Immature natural killer cell (primary cell): Measurements from ENCODE around the gene ASCL2. TPM values are rescaled to one million over a fixed set of nuclear protein-coding genes. Genes with fewer than 3 reads are reported as not detected.

Experiments used
- DNase-seq, 3 donors: peaks; one replicate each; pipeline ENCODE4 v3.0.0; 2022; ENCODE audit warnings: mixed read lengths in 1 of 3
- H3K27ac Mint-ChIP-seq, 6 donors: one replicate each; pipeline ENCODE4 v1.8.0; 2020; ENCODE audit warnings: mixed read lengths in 6 of 6, mild to moderate bottlenecking in 5 of 6, inconsistent platforms in 4 of 6, moderate library complexity in 3 of 6
- H3K27me3 Mint-ChIP-seq, 3 donors: one replicate each; pipeline ENCODE4 v1.8.0; 2020 to 2021; ENCODE audit warnings: low read depth in 3 of 3, mild to moderate bottlenecking in 3 of 3, mixed read lengths in 3 of 3, moderate library complexity in 3 of 3, inconsistent platforms in 1 of 3
- H3K36me3 Mint-ChIP-seq, 3 donors: one replicate each; pipeline ENCODE4 v1.8.0; 2020; ENCODE audit warnings: mixed read lengths in 3 of 3, inconsistent platforms in 2 of 3, mild to moderate bottlenecking in 2 of 3
- H3K4me1 Mint-ChIP-seq, 2 donors: one replicate each; pipeline ENCODE4 v1.8.0; 2020; ENCODE audit warnings: inconsistent platforms in 2 of 2, mild to moderate bottlenecking in 2 of 2, mixed read lengths in 2 of 2, moderate library complexity in 1 of 2
- H3K4me3 Mint-ChIP-seq, 5 donors: one replicate each; pipeline ENCODE4 v1.8.0; 2020; ENCODE audit warnings: mild to moderate bottlenecking in 5 of 5, mixed read lengths in 5 of 5, inconsistent platforms in 3 of 5, moderate library complexity in 3 of 5
- H3K9me3 Mint-ChIP-seq, 6 donors: one replicate each; pipeline ENCODE4 v1.8.0; 2020; ENCODE audit warnings: mild to moderate bottlenecking in 6 of 6, mixed read lengths in 6 of 6, inconsistent platforms in 4 of 6, moderate library complexity in 3 of 6
- polyA plus RNA-seq, 3 donors: library from polyadenylated mRNA; unstranded; fragments of 300-500 nt; fragmentation: Illumina TruSeq; gene quantifications; one replicate each; pipeline ENCODE4 v1.2.3, GENCODE V29; 2021

The ASCL2 gene
- polyA plus RNA-seq, 3 donors from 2014 or later: 9.7 to 60.0 (median 18.2) TPM

- DNase-seq: peak; percentile 52 to 56 (median 54)
- Mint-ChIP-seq H3K36me3 (peaks cover 0 to 7% (median 0%) of the 10 kb centered on the region in 3 donors), H3K4me1 (peaks cover 40 to 48% of the 10 kb centered on the region in 2 donors), H3K9me3 (no peaks in the 10 kb centered on the region), H3K4me3 (peak overlapping the region; percentile 86 to 95 (median 91)), H3K27me3 (peaks cover 2 to 11% (median 3%) of the 10 kb centered on the region in 3 donors), H3K27ac (peak overlapping the region; percentile 80 to 96 (median 94))
Observed at GRCh38 chr11:2305788-2306451, 35.5 kb upstream of the ASCL2 start.

DNA sequence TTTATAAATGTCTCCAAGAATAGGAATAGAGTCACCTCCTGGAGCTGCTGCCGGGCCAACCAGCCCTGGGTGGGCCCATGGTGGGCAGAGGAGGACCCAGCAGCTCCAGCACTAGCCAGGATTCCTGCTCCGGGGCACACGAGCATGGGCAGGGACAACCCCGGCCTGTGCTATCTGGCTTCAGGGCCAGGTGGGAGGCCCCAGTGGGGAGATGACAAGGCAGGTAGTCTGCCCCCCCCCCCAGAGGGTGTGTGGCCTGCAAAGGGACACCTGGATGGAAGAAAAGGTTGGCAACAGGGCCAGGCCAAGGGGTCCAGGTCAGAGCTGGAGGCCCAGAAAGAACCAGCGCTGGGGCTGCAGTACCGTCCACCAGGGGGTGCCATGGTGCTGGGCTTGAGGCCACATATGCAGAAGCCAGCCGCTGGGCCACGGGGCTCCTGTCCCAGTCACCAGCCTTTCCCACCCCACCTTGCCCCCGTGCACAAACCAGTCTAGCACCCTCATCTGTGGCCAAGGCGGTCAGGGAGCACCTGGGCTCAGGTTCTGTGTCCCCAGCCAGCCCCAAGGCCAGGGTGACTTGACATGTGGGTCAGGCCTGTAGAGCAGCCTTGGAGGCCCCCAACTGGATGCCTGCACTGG is 34.9 kb upstream of the ASCL2 start:
- peak; percentile 79 to 82 (median 81) for DNase-seq
- H3K36me3 Mint-ChIP-seq: peaks cover 0 to 7% (median 0%) of the 10 kb centered on the region in 3 donors
- H3K27me3 Mint-ChIP-seq: peaks cover 2 to 11% (median 3%) of the 10 kb centered on the region in 3 donors
- H3K4me1 Mint-ChIP-seq: peaks cover 40 to 53% of the 10 kb centered on the region in 2 donors
- peak overlapping the region; percentile 80 to 96 (median 94) for H3K27ac Mint-ChIP-seq
- H3K4me3 Mint-ChIP-seq: peak overlapping the region; percentile 86 to 95 (median 91)
- H3K9me3 Mint-ChIP-seq: no peaks in the 10 kb centered on the region

DNA sequence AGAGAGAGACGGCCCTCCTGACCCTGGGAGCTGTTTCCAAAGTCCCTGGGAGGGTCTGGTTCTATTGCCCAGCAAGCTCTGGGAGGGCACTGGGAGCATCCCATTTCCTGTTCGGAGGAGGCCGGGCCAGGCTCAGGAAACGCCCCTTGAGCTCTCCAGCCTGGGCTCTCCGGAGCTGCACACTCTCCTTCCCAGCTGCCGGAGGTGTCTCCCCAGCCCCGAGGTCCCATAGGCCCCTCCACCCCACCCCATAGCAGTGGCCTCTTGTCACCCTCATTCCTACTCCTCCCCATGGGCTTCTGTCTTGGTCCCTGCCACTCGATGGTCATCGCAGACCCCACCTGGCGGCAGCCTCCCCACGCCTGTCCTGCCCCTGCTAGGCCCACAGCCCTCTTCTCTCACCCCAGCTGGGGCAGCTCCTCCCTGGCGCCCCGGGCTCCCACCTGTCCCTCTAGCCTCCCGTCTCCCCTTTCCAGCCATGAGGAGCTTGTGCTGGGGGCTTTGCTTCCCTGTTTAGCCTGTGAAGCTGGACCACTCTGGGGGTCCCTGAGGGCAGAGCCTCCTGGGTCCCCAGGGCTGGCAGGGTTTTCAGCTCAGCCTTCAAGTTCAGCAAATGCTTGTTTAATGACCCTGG is 34.2 kb upstream of the ASCL2 start:
- Mint-ChIP-seq H3K27ac (peak overlapping the region; percentile 79 to 96 (median 86)), H3K4me3 (peak overlapping the region; percentile 87 to 97 (median 92)), H3K4me1 (peaks cover 43 to 54% of the 10 kb centered on the region in 2 donors), H3K36me3 (peaks cover 0 to 7% (median 0%) of the 10 kb centered on the region in 3 donors), H3K9me3 (no peaks in the 10 kb centered on the region), H3K27me3 (peaks cover 2 to 11% (median 3%) of the 10 kb centered on the region in 3 donors)
- no peak for DNase-seq

DNA sequence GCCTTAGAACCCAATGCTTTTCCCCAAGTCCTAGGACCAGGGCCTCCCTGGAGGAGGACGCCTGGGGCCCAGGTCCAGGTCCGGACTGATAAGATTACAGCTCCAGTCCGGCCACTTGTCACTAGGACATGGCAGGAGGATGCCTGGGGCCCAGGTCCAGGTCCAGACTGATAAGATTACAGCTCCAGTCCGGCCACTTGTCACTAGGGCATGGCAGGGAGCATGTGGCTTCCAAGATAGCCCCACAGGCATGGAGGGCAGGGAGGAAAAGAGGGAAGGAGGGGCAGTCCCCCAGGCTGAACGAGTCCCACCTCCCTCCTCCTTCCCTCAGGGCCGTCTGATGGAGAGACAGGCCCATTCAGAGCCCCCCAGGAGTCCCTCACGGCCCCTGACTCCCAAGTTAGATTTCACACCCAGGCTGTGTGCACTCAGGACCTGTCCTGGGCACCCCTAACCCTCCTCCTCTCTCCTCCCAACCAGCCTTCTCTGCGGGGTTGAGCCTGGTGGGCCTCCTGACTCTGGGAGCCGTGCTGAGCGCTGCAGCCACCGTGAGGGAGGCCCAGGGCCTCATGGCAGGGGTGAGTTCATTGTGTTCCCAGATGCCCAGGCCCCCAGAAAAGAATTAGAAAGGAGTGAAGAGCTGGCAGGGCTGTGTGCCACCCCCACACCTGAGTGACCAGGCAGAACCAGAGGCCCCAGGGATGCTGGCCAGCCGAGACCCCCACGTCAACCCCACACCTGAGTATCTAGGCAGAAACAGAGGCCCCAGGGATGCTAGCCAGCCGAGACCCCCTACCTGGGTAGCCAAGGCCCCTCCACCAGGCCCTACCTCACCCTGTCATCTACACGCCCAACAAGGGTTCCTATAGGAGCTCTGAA is 33.5 kb upstream of the ASCL2 start:
- Mint-ChIP-seq H3K4me1 (peaks cover 50 to 61% of the 10 kb centered on the region in 2 donors), H3K36me3 (peaks cover 0 to 7% (median 0%) of the 10 kb centered on the region in 3 donors), H3K9me3 (no peaks in the 10 kb centered on the region), H3K4me3 (peak overlapping the region; percentile 91 to 97 (median 94)), H3K27me3 (peaks cover 2 to 11% (median 3%) of the 10 kb centered on the region in 3 donors), H3K27ac (peak overlapping the region; percentile 74 to 96 (median 86))
- DNase-seq: no peak

DNA sequence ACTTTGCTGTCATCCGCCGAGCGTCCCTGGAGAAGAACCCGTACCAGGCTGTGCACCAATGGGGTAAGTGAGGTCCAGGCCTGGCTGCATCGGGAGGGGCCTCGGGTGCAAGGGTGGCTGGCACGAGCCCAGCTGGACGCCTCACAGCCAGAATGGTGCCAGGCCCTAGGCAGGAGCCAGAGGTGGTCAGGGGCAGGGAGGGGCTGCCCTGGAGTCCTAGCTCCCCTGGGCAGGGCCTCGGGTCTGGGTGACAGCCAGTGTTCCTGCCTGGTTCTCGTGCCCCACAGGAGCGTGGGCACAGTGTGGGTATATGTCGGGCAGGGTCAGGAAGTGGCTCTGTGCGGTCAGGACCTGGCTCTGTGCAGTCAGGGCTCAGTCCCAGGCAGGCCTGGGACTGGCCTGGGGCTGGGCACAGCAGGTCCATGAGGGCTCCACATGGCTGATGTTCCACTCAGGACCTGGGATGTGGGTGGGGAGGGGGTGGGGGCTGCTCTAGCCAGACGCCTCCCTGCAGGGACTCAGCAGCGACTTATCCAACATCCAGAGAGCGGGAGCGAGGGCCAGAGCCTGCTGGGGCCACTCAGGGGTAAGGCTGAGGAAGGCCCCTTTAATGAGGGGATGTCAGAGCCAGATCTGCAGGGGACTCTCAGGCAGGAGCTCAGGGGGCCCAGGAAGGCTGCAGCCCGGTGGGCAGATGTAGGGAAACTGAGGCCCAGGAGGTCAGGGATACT is 32.7 kb upstream of the ASCL2 start:
- peak overlapping the region; percentile 91 to 97 (median 94) for H3K4me3 Mint-ChIP-seq
- peaks cover 0 to 7% (median 1%) of the 10 kb centered on the region in 3 donors for H3K36me3 Mint-ChIP-seq
- peak; percentile 35 to 40 (median 38) for DNase-seq
- H3K4me1 Mint-ChIP-seq: peaks cover 58 to 68% of the 10 kb centered on the region in 2 donors
- H3K27ac Mint-ChIP-seq: peak overlapping the region; percentile 90 to 96 (median 94)
- peaks cover 2 to 11% (median 3%) of the 10 kb centered on the region in 3 donors for H3K27me3 Mint-ChIP-seq
- no peaks in the 10 kb centered on the region for H3K9me3 Mint-ChIP-seq

- no peaks in the 10 kb centered on the region for H3K9me3 Mint-ChIP-seq
- DNase-seq: peak; percentile 35 to 48 (median 41)
- H3K36me3 Mint-ChIP-seq: peaks cover 0 to 8% (median 7%) of the 10 kb centered on the region in 3 donors
- peak overlapping the region; percentile 90 to 96 (median 94) for H3K27ac Mint-ChIP-seq
- peaks cover 65 to 71% of the 10 kb centered on the region in 2 donors for H3K4me1 Mint-ChIP-seq
- peaks cover 2 to 11% (median 3%) of the 10 kb centered on the region in 3 donors for H3K27me3 Mint-ChIP-seq
- peak overlapping the region; percentile 91 to 97 (median 94) for H3K4me3 Mint-ChIP-seq
Observed at GRCh38 chr11:2302306-2302895, 32.0 kb upstream of the ASCL2 start.

- DNase-seq: peak; percentile 79 to 84 (median 84)
- peaks cover 0 to 10% (median 7%) of the 10 kb centered on the region in 3 donors for H3K36me3 Mint-ChIP-seq
- no peaks in the 10 kb centered on the region for H3K9me3 Mint-ChIP-seq
- peak within 1 kb of the TSS; percentile 91 to 97 (median 94) for H3K4me3 Mint-ChIP-seq
- peaks cover 71 to 73% of the 10 kb centered on the region in 2 donors for H3K4me1 Mint-ChIP-seq
- peak within 1 kb of the TSS; percentile 90 to 96 (median 94) for H3K27ac Mint-ChIP-seq
- peaks cover 2 to 11% (median 3%) of the 10 kb centered on the region in 3 donors for H3K27me3 Mint-ChIP-seq
Observed at GRCh38 chr11:2301631-2302305, 31.4 kb upstream of the ASCL2 start, which contains the start of the genes C11orf21 and TSPAN32. Gene C11orf21, minus strand, starts transcription at chr11:2301918. Its CDS starts 110 bp downstream, at chr11:2301808. Gene TSPAN32, plus strand, starts transcription at chr11:2302013. Its CDS starts 137 bp downstream, at chr11:2302150.

DNA sequence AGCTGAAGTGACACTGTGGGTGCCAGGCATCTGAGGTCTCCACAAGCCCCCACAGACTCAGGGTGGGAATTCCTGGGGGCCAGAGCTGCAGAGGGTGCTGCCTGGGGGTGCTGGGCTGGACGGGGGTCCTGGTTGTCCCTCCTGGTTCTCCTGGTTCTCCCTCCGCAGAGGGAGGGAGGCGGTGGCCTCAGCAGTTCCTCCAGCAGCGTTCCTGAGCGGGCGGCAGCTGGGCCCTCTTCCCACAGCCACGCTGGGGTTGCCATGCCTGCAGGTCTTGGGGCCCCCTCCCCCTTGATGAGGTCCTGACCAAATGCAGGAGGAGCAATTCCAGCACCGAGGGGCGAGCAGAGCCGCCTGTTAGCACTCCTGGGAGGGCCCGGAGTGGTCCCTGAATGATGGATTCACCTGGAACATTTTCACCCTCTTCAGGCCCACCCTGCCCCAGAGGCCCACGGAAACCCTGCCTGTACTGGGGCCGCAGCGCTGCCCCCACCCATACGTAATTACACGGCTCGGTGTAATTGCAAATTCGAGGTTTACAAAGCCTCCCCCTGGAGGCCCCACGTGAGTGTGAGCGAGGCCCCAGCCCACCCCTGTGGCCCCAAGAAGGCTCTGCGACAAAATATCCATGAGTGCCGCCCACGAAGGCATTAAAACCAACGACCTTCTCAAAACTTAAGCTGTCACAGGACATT is 30.7 kb upstream of the ASCL2 start:
- H3K9me3 Mint-ChIP-seq: no peaks in the 10 kb centered on the region
- H3K27ac Mint-ChIP-seq: peak overlapping the region; percentile 90 to 96 (median 94)
- H3K27me3 Mint-ChIP-seq: peaks cover 0 to 8% (median 0%) of the 10 kb centered on the region in 3 donors
- peak; percentile 30 to 58 (median 51) for DNase-seq
- H3K36me3 Mint-ChIP-seq: peaks cover 0 to 10% (median 4%) of the 10 kb centered on the region in 3 donors
- H3K4me3 Mint-ChIP-seq: peak overlapping the region; percentile 91 to 97 (median 94)
- peaks cover 72% of the 10 kb centered on the region in 2 donors for H3K4me1 Mint-ChIP-seq

DNA sequence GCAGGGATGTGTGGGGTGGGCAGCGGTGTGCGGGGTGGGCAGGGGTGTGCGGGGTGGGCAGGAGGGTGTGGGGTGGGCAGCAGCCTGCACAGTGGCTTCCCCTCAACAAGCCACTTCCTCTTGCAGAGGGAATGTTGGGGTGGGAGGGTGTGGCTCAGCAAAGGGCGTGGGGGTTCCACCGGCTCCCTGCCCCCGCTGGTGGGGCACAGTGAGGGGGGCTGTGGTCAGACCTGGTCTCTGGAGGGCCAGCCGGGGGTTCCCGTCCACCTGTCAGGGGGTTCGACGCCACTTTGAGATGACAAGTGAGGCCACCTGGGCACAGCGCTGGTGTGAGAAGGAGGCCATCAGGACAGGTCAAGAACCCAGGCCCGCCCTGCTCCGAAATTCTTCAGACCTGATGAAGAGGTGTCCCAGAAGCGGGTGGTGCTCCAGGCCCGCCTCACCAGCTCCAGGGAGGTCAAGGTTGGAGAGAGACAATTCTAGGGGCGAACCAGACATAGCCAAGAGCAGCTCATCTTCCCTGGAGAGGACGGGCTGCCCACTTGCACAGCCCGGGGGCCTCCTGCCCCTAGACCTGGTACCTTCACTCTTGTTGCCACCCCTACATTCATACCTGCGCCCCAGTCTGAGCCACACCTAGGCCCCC is 30.0 kb upstream of the ASCL2 start:
- Mint-ChIP-seq H3K27ac (peak overlapping the region; percentile 90 to 96 (median 94)), H3K4me3 (peak overlapping the region; percentile 91 to 97 (median 94)), H3K36me3 (peaks cover 0 to 10% (median 0%) of the 10 kb centered on the region in 3 donors), H3K9me3 (no peaks in the 10 kb centered on the region), H3K4me1 (peaks cover 68 to 70% of the 10 kb centered on the region in 2 donors), H3K27me3 (peaks cover 0 to 8% (median 0%) of the 10 kb centered on the region in 3 donors)
- DNase-seq: peak; percentile 44 to 64 (median 57)

DNA sequence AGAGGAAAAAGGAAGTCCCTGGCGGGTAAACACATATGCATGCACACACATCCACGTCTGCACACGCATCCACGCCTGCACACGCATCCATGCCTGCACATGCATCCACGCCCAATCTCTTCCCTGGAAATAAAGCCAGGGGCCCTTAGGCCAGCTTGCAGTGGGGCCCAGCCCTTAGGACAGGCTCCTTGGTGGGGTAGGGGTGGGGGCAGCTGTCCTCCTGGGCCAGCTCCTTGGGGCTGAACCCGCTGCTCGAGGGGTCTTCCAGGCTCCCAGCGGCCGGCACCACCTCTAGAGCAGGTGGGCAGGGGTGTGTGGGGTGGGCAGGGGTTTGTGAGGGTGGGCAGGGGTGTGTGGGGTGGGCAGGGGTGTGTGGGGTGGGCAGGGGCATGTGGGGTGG is 29.4 kb upstream of the ASCL2 start:
- H3K4me3 Mint-ChIP-seq: peak overlapping the region; percentile 71 to 81 (median 77)
- no peak for DNase-seq
- peak overlapping the region; percentile 66 to 92 (median 82) for H3K27ac Mint-ChIP-seq
- peaks cover 0 to 8% (median 0%) of the 10 kb centered on the region in 3 donors for H3K27me3 Mint-ChIP-seq
- H3K36me3 Mint-ChIP-seq: peaks cover 0 to 10% (median 0%) of the 10 kb centered on the region in 3 donors
- peaks cover 69 to 73% of the 10 kb centered on the region in 2 donors for H3K4me1 Mint-ChIP-seq
- no peaks in the 10 kb centered on the region for H3K9me3 Mint-ChIP-seq
